ENCODE results near the gene WBP2. TPM values are rescaled to one million over a fixed set of nuclear protein-coding genes. Genes with fewer than 3 reads are reported as not detected.
"Not testable (repeated sequence)": the region's sequence is repeated elsewhere in the genome, so short reads cannot be mapped to it uniquely, and the experiment has no call there.

Gene WBP2
- total RNA-seq, 2 experiments from 2014 or later: 76.8 to 83.5 TPM

DNA sequence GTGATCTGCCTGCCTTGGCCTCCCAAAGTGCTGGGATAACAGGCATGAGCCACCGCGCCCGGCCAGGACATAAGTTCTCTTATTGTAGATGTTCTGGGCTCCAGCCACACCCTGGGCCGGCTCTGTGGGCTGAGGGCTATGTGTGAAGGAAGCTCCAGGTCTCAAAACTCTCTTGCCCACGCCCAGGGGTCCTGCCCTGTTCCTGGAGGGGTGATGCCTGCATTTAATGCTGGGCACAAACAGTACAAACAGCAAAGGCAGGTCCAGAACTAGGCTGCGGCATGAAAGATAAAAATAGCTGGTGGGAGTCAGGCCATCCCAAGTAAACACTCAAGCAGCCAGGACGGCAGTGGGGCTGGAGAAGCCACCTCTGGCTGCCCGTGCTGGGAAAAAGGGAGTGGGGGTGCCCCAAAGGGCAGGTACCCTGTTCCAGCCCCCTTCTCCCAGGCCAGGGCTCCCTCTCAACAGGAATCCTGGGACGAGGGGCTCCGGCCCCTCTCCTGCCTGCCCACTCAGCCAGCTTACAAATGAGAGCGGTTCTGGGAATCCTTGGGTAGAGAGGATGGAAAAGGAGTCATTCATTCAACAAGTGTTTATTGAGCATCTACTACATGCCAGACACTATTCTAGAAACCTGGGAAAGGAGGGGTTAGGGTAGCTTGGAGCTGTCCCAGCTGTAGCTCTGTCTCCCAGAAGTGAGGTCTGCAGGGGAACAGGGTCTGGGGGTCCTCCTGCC, 18.6 kb upstream of the WBP2 start:
- Mint-ChIP-seq H3K27ac (peak overlapping the region; percentile 97), H3K4me3 (no peak overlapping the region), H3K27me3 (no peaks in the 10 kb centered on the region), H3K4me1 (peaks cover 40% of the 10 kb centered on the region), H3K36me3 (ENCODE audit: low read depth) (peaks cover 18% of the 10 kb centered on the region), H3K9me3 (no peaks in the 10 kb centered on the region)
- ChIA-PET CTCF (interaction anchor here (0.6 to 2.4 kb wide), 11 partner anchors 9 to 238 kb away, joined by 3 to 15 read pairs (median 3); no protein-coding TSS in a partner anchor), POLR2A (no interaction called here)
- no peak for DNase-seq

GRCh38 chr17:75872434-75873351, 17.6 kb upstream of the WBP2 start:
- peaks cover 38% of the 10 kb centered on the region for H3K4me1 Mint-ChIP-seq
- POLR2A ChIA-PET: no interaction called here
- H3K4me3 Mint-ChIP-seq: peak overlapping the region; percentile 45

GRCh38 chr17:75870228-75870627, 15.1 kb upstream of the WBP2 start:
- H3K27me3 Mint-ChIP-seq; H3K36me3 Mint-ChIP-seq (ENCODE audit: low read depth); H3K4me3 Mint-ChIP-seq; POLR2A ChIA-PET; H3K27ac Mint-ChIP-seq; DNase-seq; H3K9me3 Mint-ChIP-seq: not testable (repeated sequence)
- CTCF ChIA-PET: interaction anchor here (1.1 to 1.2 kb wide), 2 partner anchors 9 to 22 kb away, joined by 3 read pairs; no protein-coding TSS in a partner anchor
- H3K4me1 Mint-ChIP-seq: peaks cover 34% of the 10 kb centered on the region

More at GRCh38 chr17:75872434-75873351, 17.6 kb upstream of the WBP2 start:
- peak overlapping the region; percentile 97 for H3K27ac Mint-ChIP-seq
- CTCF ChIA-PET: interaction anchor here (0.6 to 2.4 kb wide), 8 partner anchors 8 to 237 kb away, joined by 3 to 15 read pairs (median 5); partner anchors contain the start of gene WBP2
- H3K36me3 Mint-ChIP-seq (ENCODE audit: low read depth): peaks cover 17% of the 10 kb centered on the region
- no peaks in the 10 kb centered on the region for H3K27me3 Mint-ChIP-seq
- no peaks in the 10 kb centered on the region for H3K9me3 Mint-ChIP-seq
- DNase-seq: peak; percentile 88

- POLR2A ChIA-PET: no interaction called here
- Mint-ChIP-seq H3K9me3 (no peaks in the 10 kb centered on the region), H3K36me3 (ENCODE audit: low read depth) (peaks cover 7% of the 10 kb centered on the region), H3K4me3 (no peak overlapping the region), H3K4me1 (peaks cover 38% of the 10 kb centered on the region), H3K27ac (peak overlapping the region; percentile 25), H3K27me3 (no peaks in the 10 kb centered on the region)
- no peak for DNase-seq
- CTCF ChIA-PET: interaction anchor here (0.6 to 1.3 kb wide), 3 partner anchors 8 to 35 kb away, joined by 3 to 4 read pairs (median 3); partner anchors contain the start of gene MRPL38
These were observed 14.4 kb upstream of the WBP2 start for GRCh38 chr17:75869282-75870141.

DNA sequence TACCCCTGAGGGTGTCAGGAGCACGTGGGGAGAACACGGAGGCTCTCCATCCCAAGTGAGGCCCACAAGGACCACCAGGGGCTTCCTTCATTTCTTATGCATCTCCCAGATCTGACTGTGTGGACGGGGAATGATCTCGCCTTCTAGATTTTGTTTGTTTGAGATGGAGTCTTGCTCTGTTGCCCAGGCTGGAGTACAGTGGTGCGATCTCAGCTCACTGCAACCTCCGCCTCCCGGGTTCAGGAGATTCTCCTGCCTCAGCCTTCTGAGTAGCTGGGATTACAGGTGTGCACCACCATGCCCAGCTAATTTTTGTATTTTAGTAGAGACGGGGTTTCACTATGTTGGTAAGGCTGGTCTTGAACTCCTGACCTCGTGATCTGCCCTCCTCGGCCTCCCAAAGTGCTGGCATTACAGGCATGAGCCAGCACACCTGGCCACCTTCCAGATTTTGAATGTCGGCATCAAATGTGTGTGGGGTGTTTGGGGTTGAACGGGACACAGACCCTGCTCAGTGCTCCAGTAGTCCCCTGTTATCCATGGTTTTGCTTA, 13.7 kb upstream of the WBP2 start:
- Mint-ChIP-seq H3K4me1 (peaks cover 40% of the 10 kb centered on the region), H3K27ac (peak overlapping the region; percentile 33)
- H3K9me3 Mint-ChIP-seq; DNase-seq; H3K36me3 Mint-ChIP-seq (ENCODE audit: low read depth); H3K27me3 Mint-ChIP-seq; H3K4me3 Mint-ChIP-seq; POLR2A ChIA-PET: not testable (repeated sequence)
- CTCF ChIA-PET: interaction anchor here (1.3 to 2.3 kb wide), 3 partner anchors 9 to 36 kb away, joined by 3 to 9 read pairs (median 6); partner anchors contain the start of genes MRPL38 and WBP2

GRCh38 chr17:75865404-75866188, 10.5 kb upstream of the WBP2 start:
- H3K27ac Mint-ChIP-seq: peak overlapping the region; percentile 92
- ChIA-PET POLR2A (interaction anchor here (0.7 kb wide), 1 partner anchor 86 kb away, joined by 4 read pairs; no protein-coding TSS in a partner anchor), CTCF (interaction anchor here (1.0 to 1.9 kb wide), 7 partner anchors 10 to 139 kb away, joined by 3 to 14 read pairs (median 4); partner anchors contain the start of genes TRIM47, TRIM65 and WBP2)
- peaks cover 29% of the 10 kb centered on the region for H3K4me1 Mint-ChIP-seq
- not testable (repeated sequence) for H3K4me3 Mint-ChIP-seq; H3K9me3 Mint-ChIP-seq; H3K27me3 Mint-ChIP-seq; H3K36me3 Mint-ChIP-seq (ENCODE audit: low read depth); DNase-seq

DNA sequence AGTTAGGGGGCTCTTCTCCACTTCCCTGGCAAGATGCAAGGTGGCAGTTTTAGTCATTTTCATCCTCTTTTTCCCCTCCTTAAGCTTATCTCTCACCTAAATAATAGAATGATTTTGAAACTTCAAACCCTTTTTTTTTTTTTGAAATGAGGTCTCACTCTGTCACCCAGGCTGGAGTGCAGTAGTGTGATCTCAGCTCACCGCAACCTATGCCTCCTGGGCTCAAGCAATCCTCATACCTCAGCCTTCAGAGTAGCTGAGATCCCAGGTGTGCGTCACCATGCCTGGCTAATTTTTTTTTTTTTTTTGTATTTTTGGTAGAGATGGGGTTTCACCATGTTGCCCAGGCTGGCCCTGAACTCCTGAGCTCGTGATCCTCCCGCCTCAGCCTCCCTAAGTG, 9.8 kb upstream of the WBP2 start:
- not testable (repeated sequence) for H3K36me3 Mint-ChIP-seq (ENCODE audit: low read depth); DNase-seq; H3K27me3 Mint-ChIP-seq; H3K9me3 Mint-ChIP-seq
- POLR2A ChIA-PET: interaction anchor here (0.7 kb wide), 1 partner anchor 86 kb away, joined by 4 read pairs; no protein-coding TSS in a partner anchor
- Mint-ChIP-seq H3K4me3 (peak overlapping the region; percentile 18), H3K4me1 (peaks cover 29% of the 10 kb centered on the region), H3K27ac (peak overlapping the region; percentile 92)
- CTCF ChIA-PET: interaction anchor here (0.6 to 1.9 kb wide), 8 partner anchors 10 to 140 kb away, joined by 3 to 14 read pairs (median 4); partner anchors contain the start of genes TRIM47, TRIM65 and WBP2

DNA sequence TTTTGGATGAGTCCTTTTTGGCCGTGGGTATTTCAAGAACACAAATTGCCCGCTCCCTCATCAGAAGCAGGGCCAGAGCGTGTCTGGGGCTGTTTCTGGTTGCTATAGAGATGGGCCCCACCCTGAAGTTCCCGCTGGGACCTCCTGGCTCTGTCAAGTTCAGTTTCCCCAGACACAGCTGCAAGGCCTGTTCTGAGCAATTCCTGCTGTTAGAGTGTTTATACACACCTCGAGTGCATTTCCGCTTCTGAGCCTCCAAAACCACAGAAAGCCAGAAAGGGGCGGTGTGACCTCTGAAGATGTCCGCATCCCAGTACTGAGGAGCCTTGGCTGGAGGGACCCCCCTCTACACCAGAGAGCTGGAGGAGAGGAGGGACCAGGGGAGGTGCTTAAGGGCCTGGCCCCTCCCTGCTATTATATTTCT, 9.3 kb upstream of the WBP2 start:
- no peaks in the 10 kb centered on the region for H3K27me3 Mint-ChIP-seq
- peak overlapping the region; percentile 92 for H3K27ac Mint-ChIP-seq
- no peaks in the 10 kb centered on the region for H3K9me3 Mint-ChIP-seq
- peak; percentile 73 for DNase-seq
- ChIA-PET CTCF (interaction anchor here (0.6 to 1.9 kb wide), 8 partner anchors 9 to 140 kb away, joined by 3 to 14 read pairs (median 4); partner anchors contain the start of genes TRIM47, TRIM65 and WBP2), POLR2A (interaction anchor here (0.7 kb wide), 1 partner anchor 85 kb away, joined by 4 read pairs; no protein-coding TSS in a partner anchor)
- H3K36me3 Mint-ChIP-seq (ENCODE audit: low read depth): no peaks in the 10 kb centered on the region
- H3K4me1 Mint-ChIP-seq: peaks cover 30% of the 10 kb centered on the region
- peak overlapping the region; percentile 18 for H3K4me3 Mint-ChIP-seq

- ChIA-PET CTCF (interaction anchor here (0.6 to 4.0 kb wide), 18 partner anchors 8 to 119 kb away, joined by 3 to 22 read pairs (median 5); partner anchors contain the start of genes TRIM47, TRIM65 and UNC13D), POLR2A (no interaction called here)
- Mint-ChIP-seq H3K4me1 (peaks cover 45% of the 10 kb centered on the region), H3K27me3 (no peaks in the 10 kb centered on the region), H3K36me3 (ENCODE audit: low read depth) (no peaks in the 10 kb centered on the region), H3K9me3 (no peaks in the 10 kb centered on the region), H3K4me3 (no peak overlapping the region), H3K27ac (no peak overlapping the region)
- no peak for DNase-seq
These were observed 6.8 kb upstream of the WBP2 start for GRCh38 chr17:75861927-75862317.

DNA sequence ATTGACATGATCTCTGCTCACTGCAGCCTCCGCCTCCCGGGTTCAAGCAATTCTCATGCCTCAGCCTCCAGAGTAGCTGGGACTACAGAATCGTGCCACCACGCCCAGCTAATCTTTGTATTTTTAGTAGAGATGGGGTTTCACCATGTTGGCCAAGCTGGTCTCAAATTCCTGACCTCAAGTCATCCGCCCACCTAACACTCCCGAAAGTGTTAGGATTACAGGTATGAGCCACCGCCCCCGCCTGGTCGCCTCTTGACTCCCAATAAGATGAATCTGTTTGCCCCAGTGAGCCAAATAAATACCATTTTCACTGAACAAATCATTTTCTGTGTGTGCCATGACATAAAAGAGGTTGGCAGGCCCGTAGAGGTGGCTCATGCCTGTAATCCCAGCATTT, 4.2 kb upstream of the WBP2 start:
- H3K27me3 Mint-ChIP-seq; H3K4me3 Mint-ChIP-seq; DNase-seq; H3K9me3 Mint-ChIP-seq; H3K27ac Mint-ChIP-seq; H3K36me3 Mint-ChIP-seq (ENCODE audit: low read depth): not testable (repeated sequence)
- ChIA-PET POLR2A (interaction anchor here (1.0 kb wide), 1 partner anchor 79 kb away, joined by 4 read pairs; a partner anchor contains a TSS), CTCF (interaction anchor here (1.1 to 2.8 kb wide), 6 partner anchors 12 to 39 kb away, joined by 3 to 12 read pairs (median 4); partner anchors contain the start of genes TRIM47 and TRIM65)
- peaks cover 38% of the 10 kb centered on the region for H3K4me1 Mint-ChIP-seq

All from activated CD4-positive, alpha-beta T cell treated with anti-CD3 and anti-CD28 coated beads, Interleukin-2, amount 10 ng/mL, durations not matched to agents 7 days and 5 days (primary cell).